BLaER1 treated with 17β-estradiol and CSF1 and Interleukin-3, amounts not matched to agents 10 nM and 100 nM (cell line): ENCODE data around the gene GRIK5.
A peak's percentile ranks its signal among the peaks of the same experiment; 100 is the strongest.

Experiments used
- H3K27ac ChIP-seq, 11 experiments: shearing (Covaris generic); formaldehyde crosslinking; 2 replicates each; pipeline ENCODE4 v1.8.1; 2022
- H3K27me3 ChIP-seq, 11 experiments: shearing (Covaris generic); formaldehyde crosslinking; 2 replicates each; pipeline ENCODE4 v1.8.1; 2022
- H3K36me3 ChIP-seq, 11 experiments: shearing (Covaris generic); formaldehyde crosslinking; 2 replicates each; pipeline ENCODE4 v1.8.1; 2022
- H3K4me1 ChIP-seq, 10 experiments: shearing (Covaris generic); formaldehyde crosslinking; 2 replicates each; pipeline ENCODE4 v1.8.1; 2022
- H3K4me2 ChIP-seq, 11 experiments: shearing (Covaris generic); formaldehyde crosslinking; 2 replicates each; pipeline ENCODE4 v1.8.1; 2022
- H3K4me3 ChIP-seq, 10 experiments: shearing (Covaris generic); formaldehyde crosslinking; 2 replicates each; pipeline ENCODE4 v1.8.1; 2022
- H3K9ac ChIP-seq, 11 experiments: shearing (Covaris generic); formaldehyde crosslinking; 2 replicates each; pipeline ENCODE4 v1.8.1; 2022
- H3K9me3 ChIP-seq, 11 experiments: shearing (Covaris generic); formaldehyde crosslinking; replicated peaks in 1 of 11; 2 replicates each; pipeline ENCODE4 v1.8.1; 2022
- H4K20me1 ChIP-seq, 11 experiments: shearing (Covaris generic); formaldehyde crosslinking; 2 replicates each; pipeline ENCODE4 v1.8.1; 2022
- Cebpa-rat ChIP-seq, 11 experiments: shearing (Covaris generic); IDR thresholded peaks; 2 replicates each; pipeline ENCODE4 v1.8.1; 2022

Gene GRIK5

DNA sequence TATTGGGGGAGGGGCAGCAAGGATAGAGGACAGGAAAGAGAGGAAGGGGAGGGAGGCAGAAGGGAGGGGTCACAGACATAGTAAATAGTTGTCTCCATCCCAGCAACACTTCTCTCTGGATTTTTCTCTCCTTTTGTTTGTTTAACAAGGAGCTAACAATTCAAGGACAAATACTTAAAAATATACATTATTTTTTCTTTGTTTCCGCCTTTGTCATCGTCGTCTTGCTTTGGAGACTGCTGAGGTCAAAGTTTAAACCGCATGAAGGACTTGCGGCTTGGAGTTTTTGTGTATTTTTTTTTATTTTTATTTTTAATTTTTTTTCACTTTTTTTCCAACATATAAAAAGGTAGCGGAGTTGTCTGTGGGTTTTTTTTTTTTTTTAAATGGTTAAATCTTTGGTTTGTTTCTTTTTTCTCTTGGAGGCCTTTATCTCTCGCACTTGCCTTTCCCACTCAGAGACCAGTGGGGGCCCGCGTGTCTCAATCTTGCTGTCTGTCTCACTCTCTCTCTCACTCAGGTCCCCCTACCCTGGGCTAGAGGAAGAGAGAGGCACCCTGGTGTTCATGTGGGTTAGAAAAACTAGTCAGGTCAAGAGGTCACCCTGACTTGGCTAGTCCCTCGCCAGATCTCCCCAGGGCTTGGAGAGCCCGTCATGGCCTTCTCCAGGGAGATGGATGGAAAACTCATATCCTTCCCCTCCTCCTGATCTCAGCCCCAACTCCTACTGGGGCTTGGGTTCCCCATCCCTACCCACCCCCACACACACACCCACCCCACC lies 17.0 kb upstream of the GRIK5 start:
- Histone ChIP-seq H3K36me3 (peaks cover 8 to 31% (median 23%) of the 10 kb centered on the region in 11 experiments; a peak in 20 of 22 replicates), H3K4me1 (peaks cover 45 to 68% (median 60%) of the 10 kb centered on the region in 10 experiments), H3K4me3 (no peak overlapping the region), H3K9ac (no peak overlapping the region), H3K27ac (peak overlapping the region in 2 of 11 experiments; percentile 2 to 6; a peak in 2 of 22 replicates), H3K9me3 (no peaks in the 10 kb centered on the region), H4K20me1 (peaks cover 10 to 27% (median 22%) of the 10 kb centered on the region in 11 experiments; a peak in 21 of 22 replicates), H3K27me3 (no peaks in the 10 kb centered on the region), H3K4me2 (peak overlapping the region in 9 of 11 experiments; percentile 15 to 99 (median 41); a peak in 12 of 22 replicates)
- no peak for TF ChIP-seq Cebpa-rat (IDR thresholded peaks at IDR 0.05)

DNA sequence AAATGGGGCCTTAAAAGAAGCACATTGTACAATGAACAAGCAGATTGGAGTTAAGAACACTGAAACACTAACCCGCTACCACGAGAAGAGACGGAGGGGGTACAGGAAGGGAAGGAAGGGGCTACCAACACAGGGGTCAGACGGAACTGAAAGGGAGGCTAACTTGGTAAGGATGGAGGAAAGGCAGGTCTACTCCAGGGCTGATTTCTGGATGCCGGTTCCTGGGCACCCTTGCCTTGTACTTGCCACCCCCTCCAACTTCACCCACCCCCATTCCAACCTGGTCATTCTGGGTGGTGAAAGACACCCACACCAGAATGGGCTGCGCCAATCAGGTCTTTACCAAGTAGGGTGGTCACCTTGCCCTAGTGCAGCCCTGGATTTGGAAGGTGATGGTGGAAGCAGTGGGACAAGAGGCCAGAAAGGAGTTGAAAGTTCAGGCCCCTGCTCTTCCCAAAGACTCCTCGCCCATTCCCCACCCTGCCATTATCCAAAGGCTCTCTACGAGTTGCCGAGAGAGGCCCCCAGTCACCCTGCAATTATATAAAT lies 16.3 kb upstream of the GRIK5 start:
- Histone ChIP-seq H3K4me2 (peak overlapping the region in 9 of 11 experiments; percentile 15 to 99 (median 18); a peak in 13 of 22 replicates), H3K4me3 (no peak overlapping the region), H3K27me3 (no peaks in the 10 kb centered on the region), H3K9me3 (no peaks in the 10 kb centered on the region), H3K36me3 (peaks cover 5 to 33% (median 29%) of the 10 kb centered on the region in 11 experiments), H3K4me1 (peaks cover 38 to 66% (median 55%) of the 10 kb centered on the region in 10 experiments), H3K9ac (no peak overlapping the region), H3K27ac (peak overlapping the region in 3 of 11 experiments; percentile 5 to 17 (median 14); a peak in 3 of 22 replicates), H4K20me1 (peaks cover 12 to 34% (median 28%) of the 10 kb centered on the region in 11 experiments; a peak in 21 of 22 replicates)
- TF ChIP-seq Cebpa-rat (IDR thresholded peaks at IDR 0.05), result no peak

- H3K4me1 ChIP-seq, result peaks cover 21 to 58% (median 46%) of the 10 kb centered on the region in 10 experiments
- no peak overlapping the region for H3K9ac ChIP-seq
- H3K4me3 ChIP-seq, result no peak overlapping the region
- no peaks in the 10 kb centered on the region for H3K27me3 ChIP-seq
- peaks cover 35 to 61% (median 55%) of the 10 kb centered on the region in 11 experiments; a peak in 21 of 22 replicates for H4K20me1 ChIP-seq
- peak in 5 of 11 experiments; percentile 12 to 56 (median 39); a peak in 5 of 22 replicates for TF ChIP-seq Cebpa-rat (IDR thresholded peaks at IDR 0.05)
- no peaks in the 10 kb centered on the region for H3K9me3 ChIP-seq
- 0 out of 22 replicates have a peak overlapping the region, but pooled peaks of 1 of the 11 experiments have one; percentile 2 for H3K4me2 ChIP-seq
- H3K27ac ChIP-seq, result no peak overlapping the region
- H3K36me3 ChIP-seq, result peaks cover 30 to 61% (median 56%) of the 10 kb centered on the region in 11 experiments
Observed at GRCh38 chr19:42083537-42083936, 13.5 kb upstream of the GRIK5 start.

DNA sequence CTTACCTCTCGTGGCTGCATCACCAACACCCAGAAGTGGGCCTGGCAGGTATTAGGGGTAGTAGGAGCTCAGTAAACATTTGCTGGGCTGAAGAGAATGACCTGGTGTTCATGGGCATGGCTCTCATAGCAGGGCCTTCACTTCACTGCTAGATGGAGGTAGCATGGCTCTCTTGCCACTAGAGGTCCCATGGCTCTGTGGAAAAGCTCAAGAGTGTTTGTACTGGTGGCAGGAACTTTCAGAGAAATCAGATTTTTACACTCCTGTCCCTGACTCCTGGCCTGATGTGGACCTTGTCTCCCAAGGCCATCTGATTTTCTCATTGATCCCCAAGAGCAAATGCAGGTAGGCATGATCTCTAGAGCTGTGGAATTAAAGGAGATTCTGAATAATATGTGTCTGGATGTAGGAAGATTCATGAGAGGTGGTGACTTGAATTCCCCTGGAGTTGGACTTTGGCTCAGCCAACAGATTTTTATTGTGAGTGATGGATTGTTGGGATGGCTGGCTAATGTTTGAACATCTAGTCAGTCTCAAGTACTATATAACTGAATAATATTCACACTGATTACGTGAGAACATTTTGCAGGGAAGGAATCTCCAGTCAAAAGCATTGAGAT lies 11.7 kb upstream of the GRIK5 start:
- H3K27ac ChIP-seq, result no peak overlapping the region
- peak overlapping the region in 3 of 11 experiments; percentile 14 to 23 (median 19); a peak in 3 of 22 replicates for H3K9ac ChIP-seq
- no peak for TF ChIP-seq Cebpa-rat (IDR thresholded peaks at IDR 0.05)

DNA sequence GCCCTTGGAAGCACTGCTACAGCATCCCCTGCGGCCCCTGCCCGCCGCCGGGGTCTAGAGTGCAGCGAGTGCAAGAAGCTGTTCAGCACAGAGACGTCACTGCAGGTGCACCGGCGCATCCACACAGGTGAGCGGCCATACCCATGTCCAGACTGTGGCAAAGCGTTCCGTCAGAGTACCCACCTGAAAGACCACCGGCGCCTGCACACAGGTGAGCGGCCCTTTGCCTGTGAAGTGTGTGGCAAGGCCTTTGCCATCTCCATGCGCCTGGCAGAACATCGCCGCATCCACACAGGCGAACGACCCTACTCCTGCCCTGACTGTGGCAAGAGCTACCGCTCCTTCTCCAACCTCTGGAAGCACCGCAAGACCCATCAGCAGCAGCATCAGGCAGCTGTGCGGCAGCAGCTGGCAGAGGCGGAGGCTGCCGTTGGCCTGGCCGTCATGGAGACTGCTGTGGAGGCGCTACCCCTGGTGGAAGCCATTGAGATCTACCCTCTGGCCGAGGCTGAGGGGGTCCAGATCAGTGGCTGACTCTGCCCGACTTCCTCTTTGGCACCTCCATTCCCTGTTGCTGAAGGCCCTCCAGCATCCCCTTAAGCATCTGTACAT lies 10.9 kb upstream of the GRIK5 start:
- H3K4me1 ChIP-seq, result peaks cover 16 to 50% (median 37%) of the 10 kb centered on the region in 10 experiments
- H4K20me1 ChIP-seq, result peaks cover 56 to 84% (median 78%) of the 10 kb centered on the region in 11 experiments; a peak in 21 of 22 replicates
- no peaks in the 10 kb centered on the region for H3K27me3 ChIP-seq
- peaks cover 35 to 71% (median 65%) of the 10 kb centered on the region in 11 experiments for H3K36me3 ChIP-seq
- no peak overlapping the region for H3K4me3 ChIP-seq
- H3K4me2 ChIP-seq, result peak overlapping the region in 4 of 11 experiments; percentile 3 to 25 (median 17); a peak in 3 of 22 replicates
- TF ChIP-seq Cebpa-rat (IDR thresholded peaks at IDR 0.05), result no peak
- no peaks in the 10 kb centered on the region for H3K9me3 ChIP-seq
- peak overlapping the region in 3 of 11 experiments; percentile 14 to 26 (median 21); a peak in 2 of 22 replicates for H3K9ac ChIP-seq
- no peak overlapping the region for H3K27ac ChIP-seq

More for the DNA sequence above, 11.7 kb upstream of the GRIK5 start:
- H3K4me2 ChIP-seq, result peak overlapping the region in 4 of 11 experiments; percentile 3 to 25 (median 17); a peak in 2 of 22 replicates
- no peaks in the 10 kb centered on the region for H3K9me3 ChIP-seq
- H3K4me1 ChIP-seq, result peaks cover 22 to 58% (median 45%) of the 10 kb centered on the region in 10 experiments
- H3K27me3 ChIP-seq, result no peaks in the 10 kb centered on the region
- H3K36me3 ChIP-seq, result peaks cover 35 to 71% (median 65%) of the 10 kb centered on the region in 11 experiments
- peaks cover 53 to 79% (median 74%) of the 10 kb centered on the region in 11 experiments; a peak in 21 of 22 replicates for H4K20me1 ChIP-seq
- H3K4me3 ChIP-seq, result no peak overlapping the region

DNA sequence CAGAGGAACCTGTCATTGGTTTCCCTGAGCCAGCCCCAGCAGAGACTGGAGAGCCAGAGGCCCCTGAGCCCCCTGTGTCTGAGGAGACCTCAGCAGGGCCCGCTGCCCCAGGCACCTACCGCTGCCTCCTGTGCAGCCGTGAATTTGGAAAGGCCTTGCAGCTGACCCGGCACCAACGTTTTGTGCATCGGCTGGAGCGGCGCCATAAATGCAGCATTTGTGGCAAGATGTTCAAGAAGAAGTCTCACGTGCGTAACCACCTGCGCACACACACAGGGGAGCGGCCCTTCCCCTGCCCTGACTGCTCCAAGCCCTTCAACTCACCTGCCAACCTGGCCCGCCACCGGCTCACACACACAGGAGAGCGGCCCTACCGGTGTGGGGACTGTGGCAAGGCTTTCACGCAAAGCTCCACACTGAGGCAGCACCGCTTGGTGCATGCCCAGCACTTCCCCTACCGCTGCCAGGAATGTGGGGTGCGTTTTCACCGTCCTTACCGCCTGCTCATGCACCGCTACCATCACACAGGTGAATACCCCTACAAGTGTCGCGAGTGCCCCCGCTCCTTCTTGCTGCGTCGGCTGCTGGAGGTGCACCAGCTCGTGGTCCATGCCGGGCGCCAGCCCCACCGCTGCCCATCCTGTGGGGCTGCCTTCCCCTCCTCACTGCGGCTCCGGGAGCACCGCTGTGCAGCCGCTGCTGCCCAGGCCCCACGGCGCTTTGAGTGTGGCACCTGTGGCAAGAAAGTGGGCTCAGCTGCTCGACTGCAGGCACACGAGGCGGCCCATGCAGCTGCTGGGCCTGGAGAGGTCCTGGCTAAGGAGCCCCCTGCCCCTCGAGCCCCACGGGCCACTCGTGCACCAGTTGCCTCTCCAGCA lies 10.1 kb upstream of the GRIK5 start:
- Histone ChIP-seq H3K4me1 (peaks cover 17 to 49% (median 38%) of the 10 kb centered on the region in 10 experiments), H3K27ac (no peak overlapping the region), H3K9ac (peak overlapping the region in 3 of 11 experiments; percentile 14 to 35 (median 34); a peak in 3 of 22 replicates), H3K36me3 (peaks cover 35 to 71% (median 65%) of the 10 kb centered on the region in 11 experiments), H3K4me3 (no peak overlapping the region), H3K9me3 (no peaks in the 10 kb centered on the region), H4K20me1 (peaks cover 56 to 84% (median 78%) of the 10 kb centered on the region in 11 experiments; a peak in 21 of 22 replicates), H3K4me2 (peak overlapping the region in 3 of 11 experiments; percentile 24 to 99 (median 94); a peak in 4 of 22 replicates), H3K27me3 (no peaks in the 10 kb centered on the region)
- no peak for TF ChIP-seq Cebpa-rat (IDR thresholded peaks at IDR 0.05)

DNA sequence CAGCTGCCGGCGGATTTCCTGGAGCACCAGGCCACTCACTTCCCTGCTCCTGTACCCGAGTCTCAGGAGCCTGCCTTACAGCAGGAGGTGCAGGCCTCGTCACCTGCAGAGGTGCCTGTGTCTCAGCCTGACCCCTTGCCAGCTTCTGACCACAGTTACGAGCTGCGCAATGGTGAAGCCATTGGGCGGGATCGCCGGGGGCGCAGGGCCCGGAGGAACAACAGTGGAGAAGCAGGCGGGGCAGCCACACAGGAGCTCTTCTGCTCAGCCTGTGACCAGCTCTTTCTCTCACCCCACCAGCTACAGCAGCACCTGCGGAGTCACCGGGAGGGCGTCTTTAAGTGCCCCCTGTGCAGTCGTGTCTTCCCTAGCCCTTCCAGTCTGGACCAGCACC lies 9.3 kb upstream of the GRIK5 start:
- Histone ChIP-seq H3K27ac (no peak overlapping the region; a peak in 1 of 22 replicates), H4K20me1 (peaks cover 56 to 82% (median 77%) of the 10 kb centered on the region in 11 experiments; a peak in 21 of 22 replicates), H3K9me3 (no peaks in the 10 kb centered on the region), H3K4me3 (no peak overlapping the region), H3K27me3 (no peaks in the 10 kb centered on the region), H3K4me1 (peaks cover 25 to 57% (median 46%) of the 10 kb centered on the region in 10 experiments), H3K36me3 (peaks cover 35 to 68% (median 64%) of the 10 kb centered on the region in 11 experiments), H3K9ac (peak overlapping the region in 8 of 11 experiments; percentile 25 to 92 (median 68); a peak in 7 of 22 replicates), H3K4me2 (peak overlapping the region in 6 of 11 experiments; percentile 8 to 100 (median 96); a peak in 8 of 22 replicates)
- no peak for TF ChIP-seq Cebpa-rat (IDR thresholded peaks at IDR 0.05)
